ENCODE results near the gene EIF5.

DNA sequence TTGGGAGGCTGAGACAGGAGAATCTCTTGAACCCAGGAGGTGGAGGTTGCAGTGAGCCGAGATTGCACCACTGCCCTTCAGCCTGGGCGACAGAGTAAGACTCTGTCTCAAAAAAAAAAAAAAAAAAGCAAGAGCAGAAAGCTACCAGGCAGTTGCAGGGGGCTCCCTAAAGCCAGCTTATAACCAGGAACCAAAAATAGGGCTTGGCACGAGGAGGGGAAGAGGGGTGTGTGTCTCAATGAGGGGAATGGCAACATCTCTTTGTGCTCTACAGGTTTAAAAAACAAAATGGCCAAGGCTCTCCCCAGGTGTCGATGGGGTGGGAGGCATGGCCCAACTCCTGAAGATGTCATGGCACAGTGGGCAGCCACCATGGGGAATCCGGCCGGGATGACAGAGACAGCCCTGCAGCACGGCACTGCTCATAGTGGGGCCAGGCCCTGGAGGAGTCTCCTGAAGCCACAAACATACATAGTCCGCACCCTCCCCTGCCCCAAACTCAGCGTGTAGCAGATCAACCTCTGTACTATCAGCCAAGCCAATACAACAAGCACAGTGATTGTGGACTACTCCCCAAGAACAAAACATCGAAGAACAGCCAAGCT, 16.0 kb upstream of the EIF5 start:
- TF ChIP-seq, protein P1, sequence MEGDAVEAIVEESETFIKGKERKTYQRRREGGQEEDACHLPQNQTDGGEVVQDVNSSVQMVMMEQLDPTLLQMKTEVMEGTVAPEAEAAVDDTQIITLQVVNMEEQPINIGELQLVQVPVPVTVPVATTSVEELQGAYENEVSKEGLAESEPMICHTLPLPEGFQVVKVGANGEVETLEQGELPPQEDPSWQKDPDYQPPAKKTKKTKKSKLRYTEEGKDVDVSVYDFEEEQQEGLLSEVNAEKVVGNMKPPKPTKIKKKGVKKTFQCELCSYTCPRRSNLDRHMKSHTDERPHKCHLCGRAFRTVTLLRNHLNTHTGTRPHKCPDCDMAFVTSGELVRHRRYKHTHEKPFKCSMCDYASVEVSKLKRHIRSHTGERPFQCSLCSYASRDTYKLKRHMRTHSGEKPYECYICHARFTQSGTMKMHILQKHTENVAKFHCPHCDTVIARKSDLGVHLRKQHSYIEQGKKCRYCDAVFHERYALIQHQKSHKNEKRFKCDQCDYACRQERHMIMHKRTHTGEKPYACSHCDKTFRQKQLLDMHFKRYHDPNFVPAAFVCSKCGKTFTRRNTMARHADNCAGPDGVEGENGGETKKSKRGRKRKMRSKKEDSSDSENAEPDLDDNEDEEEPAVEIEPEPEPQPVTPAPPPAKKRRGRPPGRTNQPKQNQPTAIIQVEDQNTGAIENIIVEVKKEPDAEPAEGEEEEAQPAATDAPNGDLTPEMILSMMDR (conservative IDR thresholded peaks at IDR 0.05), result no peak
- no peak for TF ChIP-seq ZFX (IDR thresholded peaks at IDR 0.05)

Measured in C4-2B (cell line).